WERI-Rb-1 (cell line): ENCODE data around the gene IMP4.

Source experiments
- DNase-seq: peaks from one replicate; pipeline ENCODE4 v3.0.0-alpha.2; 2020
- H3K27ac ChIP-seq: fragments of 250-450 bp; sonication (Bioruptor Pico); 2 replicates; pipeline ENCODE4 v1.5.1; 2020; ENCODE audit warnings: mild to moderate bottlenecking, moderate library complexity
- H3K27me3 ChIP-seq: fragments of 250-450 bp; sonication (Bioruptor Pico); 2 replicates; pipeline ENCODE4 v1.5.1; 2021; ENCODE audit warnings: mild to moderate bottlenecking, low read depth, moderate library complexity; ENCODE audit not compliant: insufficient read depth, severe bottlenecking
- H3K36me3 ChIP-seq: fragments of 250-450 bp; sonication (Bioruptor Pico); 2 replicates; pipeline ENCODE4 v1.5.1; 2020; ENCODE audit warnings: mild to moderate bottlenecking, moderate library complexity
- H3K4me3 ChIP-seq: 2 replicates; pipeline ENCODE4 v1.5.1; 2011; ENCODE audit warnings: low read depth, mild to moderate bottlenecking, control low read depth, low read length
- H3K9me3 ChIP-seq: fragments of 250-450 bp; sonication (Bioruptor Pico); 2 replicates; pipeline ENCODE4 v1.5.1; 2021; ENCODE audit warnings: mild to moderate bottlenecking, moderate library complexity; ENCODE audit not compliant: severe bottlenecking
- TF ChIP-seq, protein P1 (sequence below): IDR thresholded peaks from 2 replicates; pipeline ENCODE4 v1.5.1; 2011; ENCODE audit warnings: low read depth, mild to moderate bottlenecking, control low read depth, inconsistent platforms, low read length

Gene IMP4

DNA sequence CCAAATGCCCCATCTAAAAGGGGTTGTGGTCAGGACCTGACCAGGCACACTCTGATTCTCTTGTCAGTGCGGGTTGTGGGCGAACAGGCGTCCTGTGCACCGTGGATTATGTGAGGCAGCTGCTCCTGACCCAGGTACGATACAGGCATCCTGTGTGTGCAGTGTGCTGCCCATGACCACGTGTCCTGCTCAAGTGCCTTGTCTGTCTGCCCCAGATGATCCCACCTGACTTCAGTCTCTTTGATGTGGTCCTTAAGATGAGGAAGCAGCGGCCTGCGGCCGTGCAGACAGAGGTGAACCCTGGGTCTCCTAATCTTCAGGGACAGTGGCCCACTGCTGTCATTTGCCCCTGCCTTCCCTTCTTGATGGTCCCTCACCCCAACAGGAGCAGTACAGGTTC is 27.8 kb downstream of the IMP4 start:
- Histone ChIP-seq H3K27ac (no peak overlapping the region), H3K27me3 (no peaks in the 10 kb centered on the region), H3K36me3 (peaks cover 3% of the 10 kb centered on the region; the same call in 1 of the 2 replicates), H3K4me3 (no peak overlapping the region), H3K9me3 (no peaks in the 10 kb centered on the region)
- TF ChIP-seq, protein P1, sequence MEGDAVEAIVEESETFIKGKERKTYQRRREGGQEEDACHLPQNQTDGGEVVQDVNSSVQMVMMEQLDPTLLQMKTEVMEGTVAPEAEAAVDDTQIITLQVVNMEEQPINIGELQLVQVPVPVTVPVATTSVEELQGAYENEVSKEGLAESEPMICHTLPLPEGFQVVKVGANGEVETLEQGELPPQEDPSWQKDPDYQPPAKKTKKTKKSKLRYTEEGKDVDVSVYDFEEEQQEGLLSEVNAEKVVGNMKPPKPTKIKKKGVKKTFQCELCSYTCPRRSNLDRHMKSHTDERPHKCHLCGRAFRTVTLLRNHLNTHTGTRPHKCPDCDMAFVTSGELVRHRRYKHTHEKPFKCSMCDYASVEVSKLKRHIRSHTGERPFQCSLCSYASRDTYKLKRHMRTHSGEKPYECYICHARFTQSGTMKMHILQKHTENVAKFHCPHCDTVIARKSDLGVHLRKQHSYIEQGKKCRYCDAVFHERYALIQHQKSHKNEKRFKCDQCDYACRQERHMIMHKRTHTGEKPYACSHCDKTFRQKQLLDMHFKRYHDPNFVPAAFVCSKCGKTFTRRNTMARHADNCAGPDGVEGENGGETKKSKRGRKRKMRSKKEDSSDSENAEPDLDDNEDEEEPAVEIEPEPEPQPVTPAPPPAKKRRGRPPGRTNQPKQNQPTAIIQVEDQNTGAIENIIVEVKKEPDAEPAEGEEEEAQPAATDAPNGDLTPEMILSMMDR, result no peak
- DNase-seq, result no peak

DNA sequence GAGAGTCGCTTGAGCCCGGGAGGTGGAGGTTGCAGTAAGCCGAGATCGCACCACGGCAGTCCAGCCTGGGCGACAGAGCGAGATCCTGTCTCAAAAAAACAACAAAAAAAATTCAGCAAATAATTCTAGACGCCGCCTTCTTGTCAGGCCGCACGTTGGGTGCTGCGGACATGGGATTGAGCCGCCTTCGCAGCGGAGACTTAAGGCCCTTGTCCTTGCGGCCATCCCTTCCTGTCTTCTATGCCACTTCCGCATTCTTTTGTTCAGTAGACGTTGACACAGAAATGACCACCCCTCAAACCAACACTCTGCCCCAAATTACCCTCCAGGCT is 29.0 kb downstream of the IMP4 start:
- TF ChIP-seq, protein P1, result no peak
- Histone ChIP-seq H3K4me3 (peak overlapping the region; percentile 77), H3K9me3 (no peaks in the 10 kb centered on the region), H3K27ac (peak overlapping the region; percentile 92), H3K27me3 (no peaks in the 10 kb centered on the region), H3K36me3 (peaks cover 3% of the 10 kb centered on the region; the same call in 1 of the 2 replicates)
- DNase-seq, result peak; percentile 29

DNA sequence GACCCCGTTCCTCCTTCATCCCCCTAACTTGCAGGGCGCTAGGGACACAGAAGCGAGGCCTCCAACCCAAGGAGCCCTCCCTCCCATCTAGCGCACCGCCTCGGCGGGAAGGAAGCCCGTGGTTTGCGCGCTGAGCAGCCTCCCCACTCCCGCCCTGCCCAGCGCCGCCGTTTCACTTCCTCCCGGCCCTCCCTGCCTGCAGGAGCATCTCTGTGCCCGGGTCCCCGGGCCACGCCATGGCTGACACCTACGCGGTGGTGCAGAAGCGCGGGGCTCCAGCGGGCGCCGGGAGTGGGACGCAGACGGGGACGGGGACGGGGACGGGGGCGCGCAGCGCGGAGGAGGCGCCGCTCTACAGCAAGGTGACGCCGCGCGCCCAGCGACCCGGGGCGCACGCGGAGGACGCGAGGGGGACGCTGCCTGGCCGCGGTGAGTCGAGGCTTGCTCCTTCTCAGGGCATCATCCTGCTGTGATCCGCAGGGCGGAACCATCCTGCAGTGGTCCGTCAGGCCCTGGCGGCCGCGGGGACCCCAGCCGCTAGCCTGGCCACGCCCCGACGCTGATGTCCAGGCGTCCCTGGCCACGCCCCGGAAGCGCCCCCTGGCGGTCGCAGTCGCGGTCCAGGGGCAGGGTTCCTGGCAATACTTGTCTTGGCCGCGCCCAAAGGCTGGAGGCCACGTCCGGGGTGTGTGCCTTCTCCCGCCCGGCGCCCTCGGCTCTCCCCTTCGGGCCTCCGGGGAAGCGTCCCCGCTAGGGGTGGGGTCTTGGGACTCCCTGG is 29.5 kb downstream of the IMP4 start:
- Histone ChIP-seq H3K9me3 (no peaks in the 10 kb centered on the region), H3K36me3 (peaks cover 3% of the 10 kb centered on the region; the same call in 1 of the 2 replicates), H3K27ac (peak overlapping the region; percentile 92), H3K27me3 (no peaks in the 10 kb centered on the region), H3K4me3 (peak overlapping the region; percentile 77)
- TF ChIP-seq, protein P1, result peak; percentile 89
- peak; percentile 94 for DNase-seq

DNA sequence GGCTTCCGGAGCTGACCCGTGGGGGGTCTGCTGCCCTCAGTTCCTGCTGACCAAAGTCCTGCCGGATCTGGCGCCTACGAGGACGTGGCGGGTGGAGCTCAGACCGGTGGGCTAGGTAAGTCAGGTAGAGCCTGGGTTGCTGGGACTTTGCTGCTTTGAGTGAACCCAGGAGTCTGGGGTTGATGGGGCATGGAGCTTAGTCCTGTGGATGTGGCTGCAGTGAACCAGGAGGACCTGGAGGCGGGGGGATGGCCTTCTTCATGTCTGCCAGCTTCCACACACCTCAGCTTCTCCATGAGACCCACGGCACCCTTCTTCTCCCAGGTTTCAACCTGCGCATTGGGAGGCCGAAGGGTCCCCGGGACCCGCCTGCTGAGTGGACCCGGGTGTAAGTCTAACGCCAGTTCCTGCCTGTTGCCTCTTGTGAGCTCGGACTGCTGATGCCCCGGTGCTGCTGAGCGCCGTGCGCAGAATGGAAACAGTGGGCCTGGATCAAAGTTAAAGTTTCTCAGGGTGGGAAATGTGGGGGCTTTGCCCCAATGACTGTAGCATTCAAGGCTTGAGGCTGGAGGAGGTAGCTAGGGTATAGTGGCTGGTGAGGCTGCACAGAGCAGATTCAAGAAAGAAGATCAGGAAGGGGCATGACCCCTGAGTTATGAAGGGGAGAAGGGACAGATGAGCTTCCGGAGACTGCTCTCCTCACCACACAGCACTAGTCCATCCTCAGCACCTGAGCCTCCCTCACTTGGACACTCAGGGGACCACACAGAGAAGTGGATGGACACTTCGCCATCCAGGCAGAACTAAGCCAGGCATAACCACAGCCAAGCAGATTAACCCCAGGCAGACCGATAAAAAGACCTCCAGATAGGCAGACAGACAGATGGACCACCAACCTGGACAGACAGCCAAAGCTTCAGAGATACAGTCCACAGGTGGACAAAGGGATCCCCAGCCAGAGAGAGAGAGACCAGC is 30.4 kb downstream of the IMP4 start:
- Histone ChIP-seq H3K36me3 (peaks cover 3% of the 10 kb centered on the region; the same call in 1 of the 2 replicates), H3K27ac (peak overlapping the region; percentile 92), H3K4me3 (peak overlapping the region; percentile 77), H3K27me3 (no peaks in the 10 kb centered on the region), H3K9me3 (no peaks in the 10 kb centered on the region)
- TF ChIP-seq, protein P1, result no peak
- DNase-seq, result peak; percentile 16

DNA sequence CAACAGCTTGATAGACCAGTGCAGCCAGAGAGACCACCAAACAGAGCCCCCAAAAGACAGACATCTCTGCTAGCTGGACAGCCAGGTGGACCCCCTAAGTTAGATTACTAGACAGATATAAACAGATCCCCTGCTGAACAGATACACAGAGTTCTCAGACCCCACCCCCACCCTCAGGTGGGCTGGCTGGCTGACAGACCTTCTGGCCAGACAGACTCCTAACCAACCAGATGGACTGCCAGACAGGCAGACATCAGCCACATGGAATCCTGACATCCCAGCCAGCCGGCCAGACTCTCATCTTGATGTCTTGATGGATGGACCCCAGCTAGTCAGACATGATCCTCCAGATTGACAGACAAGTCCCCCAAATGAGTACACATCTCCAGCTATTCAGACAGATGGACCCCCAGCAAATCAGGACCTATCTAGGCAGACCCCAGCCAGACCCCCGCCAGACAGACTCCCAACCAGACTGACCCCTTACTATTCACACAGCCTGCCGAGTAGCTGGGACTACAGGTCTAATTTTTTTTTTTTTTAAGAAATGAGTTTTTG is 31.2 kb downstream of the IMP4 start:
- peak; percentile 17 for DNase-seq
- TF ChIP-seq, protein P1, result no peak
- Histone ChIP-seq H3K4me3 (no peak overlapping the region), H3K27ac (no peak overlapping the region), H3K9me3 (no peaks in the 10 kb centered on the region), H3K36me3 (peaks cover 3% of the 10 kb centered on the region; the same call in 1 of the 2 replicates), H3K27me3 (no peaks in the 10 kb centered on the region)
